GM21717 (cell line): ENCODE data around the gene RSPH6A.
"Not testable (repeated sequence)": the region's sequence is repeated elsewhere in the genome, so short reads cannot be mapped to it uniquely, and the experiment has no call there.

ENCODE experiments used
- ATAC-seq: cut with Tn5 transposase; IDR thresholded peaks from one replicate; pipeline ENCODE4 v1.9.1; 2021; ENCODE audit warnings: mild to moderate bottlenecking, moderate library complexity; ENCODE audit not compliant: unreplicated experiment

Gene RSPH6A

DNA sequence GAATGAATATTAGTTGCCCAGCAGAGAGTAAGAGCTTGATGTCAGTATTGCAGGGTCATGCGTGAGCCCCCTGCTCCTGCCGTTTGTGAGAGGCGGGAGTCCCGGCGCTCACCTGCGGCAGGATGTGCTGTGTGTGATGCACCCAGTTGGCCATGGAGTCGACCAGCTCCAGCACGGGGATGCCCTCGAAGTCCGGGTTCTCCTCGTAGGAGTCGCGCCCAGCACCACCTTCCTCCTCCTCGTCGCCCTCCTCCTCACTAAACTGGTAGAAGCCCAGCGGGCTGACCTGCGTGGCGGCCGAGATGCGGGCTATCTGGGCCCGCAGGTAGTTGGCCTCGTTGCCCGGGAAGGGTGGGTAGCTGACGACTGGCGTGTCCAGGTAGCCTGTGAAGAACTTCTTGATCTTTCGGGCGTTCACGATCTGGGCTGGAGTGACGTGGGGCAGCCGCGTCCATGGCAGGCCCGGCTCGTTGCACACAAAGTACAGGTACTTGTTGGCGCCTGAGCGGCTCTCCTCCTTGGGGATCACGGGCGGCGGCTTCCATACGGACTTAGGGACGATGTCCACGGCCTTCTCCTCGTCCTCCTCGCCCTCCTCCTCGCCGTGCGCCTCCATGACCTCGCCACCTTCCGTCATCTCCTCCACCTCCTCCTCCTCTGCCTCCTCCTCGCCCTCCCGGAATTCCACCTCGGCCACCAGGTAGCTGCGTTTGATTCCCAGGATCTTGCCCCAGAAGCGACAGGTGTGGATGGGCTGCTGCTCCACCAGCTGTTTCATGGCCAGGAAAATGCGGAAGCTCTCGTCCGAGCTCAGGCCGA lies 10.8 kb downstream of the RSPH6A start:
- ATAC-seq, result no peak

DNA sequence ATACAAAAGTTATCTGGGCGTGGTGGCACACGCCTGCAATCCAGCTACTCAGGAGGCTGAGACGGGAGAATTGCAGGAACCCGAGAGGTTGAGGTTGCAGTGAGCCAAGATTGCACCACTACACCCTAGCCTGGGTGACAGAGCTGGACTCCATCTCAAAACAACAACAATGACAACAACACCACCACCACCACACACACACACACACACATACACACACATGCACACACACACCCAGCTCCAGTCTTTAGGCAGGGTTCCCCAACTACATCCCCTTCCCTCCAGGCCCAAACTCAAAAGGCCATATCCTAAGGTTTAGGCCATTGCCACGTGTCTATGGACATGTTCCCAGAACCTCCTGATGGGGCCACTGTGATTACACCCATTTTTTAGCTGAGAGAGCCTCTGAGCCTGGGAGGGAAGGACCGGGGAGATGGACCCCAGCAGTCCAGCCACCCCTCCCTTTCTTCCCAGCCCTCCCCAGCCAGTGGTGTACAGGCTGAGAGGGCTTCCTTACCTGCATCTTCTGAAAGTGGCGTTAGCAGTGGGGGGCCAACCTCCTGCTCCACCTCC lies 13.4 kb downstream of the RSPH6A start:
- no peak for ATAC-seq

DNA sequence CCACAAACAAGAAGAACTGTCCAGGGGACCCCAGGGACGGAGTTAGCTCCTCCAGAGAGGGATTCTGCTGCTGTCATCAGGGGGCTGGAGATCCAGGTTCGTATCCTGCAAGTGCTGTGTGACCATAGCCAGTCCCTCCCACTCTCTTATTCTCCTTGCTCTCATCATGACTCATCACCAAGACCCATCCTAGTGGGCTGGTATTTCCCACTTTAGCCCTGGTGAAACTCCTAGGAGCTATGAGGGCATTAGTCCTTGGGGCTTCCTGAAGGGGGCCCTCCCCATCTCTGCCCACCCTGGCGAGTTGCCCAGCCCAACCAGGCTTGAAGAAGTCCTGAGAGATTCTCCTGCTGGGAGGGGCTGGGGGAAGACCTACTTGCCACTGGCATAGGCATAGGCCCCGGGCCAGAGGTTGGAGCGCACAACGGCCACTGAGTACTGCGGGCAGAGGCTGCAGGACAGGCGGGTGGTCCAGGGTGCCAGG lies 15.0 kb downstream of the RSPH6A start:
- ATAC-seq, result no peak

DNA sequence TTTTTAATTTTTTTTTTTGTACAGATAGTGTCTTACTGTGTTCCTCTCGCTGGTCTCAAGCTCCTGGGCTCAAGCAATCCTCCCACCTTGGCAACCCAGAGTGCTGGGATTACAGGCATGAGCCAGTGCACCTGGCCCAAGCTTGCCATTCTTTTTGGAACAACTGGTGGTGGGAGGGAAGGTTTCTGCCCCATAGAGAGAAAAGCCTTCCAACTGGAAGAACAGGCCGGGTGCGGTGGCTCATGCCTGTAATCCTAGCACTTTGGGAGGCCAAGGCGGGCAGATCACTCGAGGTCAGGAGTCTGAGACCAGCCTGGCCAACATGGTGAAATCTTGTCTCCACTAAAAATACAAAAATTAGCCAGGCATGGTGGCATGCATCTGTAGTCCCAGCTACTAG lies 15.6 kb downstream of the RSPH6A start:
- ATAC-seq, result not testable (repeated sequence)

DNA sequence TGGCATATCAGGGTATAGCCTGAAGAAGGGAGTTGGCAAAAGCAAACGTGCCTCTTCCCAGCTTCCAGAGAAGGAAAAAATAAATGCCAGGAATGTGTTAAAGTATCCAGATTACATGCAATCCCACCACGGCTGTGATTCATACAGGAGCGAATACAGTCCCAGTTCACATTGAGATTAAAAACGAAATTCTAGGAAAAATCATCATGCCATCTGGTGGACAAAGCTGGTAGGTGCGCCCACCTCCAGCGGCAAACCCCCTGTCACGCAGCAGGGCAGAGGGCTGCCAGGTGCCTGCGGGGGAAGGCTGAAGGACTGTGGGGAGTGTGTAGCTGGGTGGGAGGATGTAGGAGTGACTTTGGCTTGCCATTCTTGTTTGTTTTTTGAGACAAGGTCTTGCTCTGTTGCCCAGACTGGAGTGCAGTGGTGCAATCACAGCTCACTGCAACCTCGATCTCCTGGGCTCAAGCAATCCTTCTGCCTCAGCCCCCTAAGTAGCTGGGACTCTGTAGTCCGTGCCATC lies 16.1 kb downstream of the RSPH6A start:
- ATAC-seq, result no peak

DNA sequence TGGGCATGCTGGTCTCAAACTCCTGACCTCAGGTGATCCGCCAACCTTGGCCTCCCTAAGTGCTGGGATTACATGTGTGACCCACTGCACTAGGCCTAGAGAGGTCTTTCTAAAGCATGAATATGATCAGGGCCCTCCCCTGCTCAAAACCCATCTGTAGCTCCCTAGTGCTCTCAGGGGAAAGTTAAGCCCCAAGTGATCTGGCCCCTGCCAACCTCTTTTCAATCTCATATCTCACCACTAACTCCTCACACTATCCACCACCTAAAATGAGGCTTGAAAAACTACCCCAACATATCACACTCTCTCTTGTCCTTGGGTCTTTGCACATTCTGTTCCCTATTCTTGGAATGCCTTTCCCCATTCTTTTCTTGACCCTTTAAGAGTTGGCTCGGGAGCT lies 20.5 kb downstream of the RSPH6A start:
- ATAC-seq, result no peak

DNA sequence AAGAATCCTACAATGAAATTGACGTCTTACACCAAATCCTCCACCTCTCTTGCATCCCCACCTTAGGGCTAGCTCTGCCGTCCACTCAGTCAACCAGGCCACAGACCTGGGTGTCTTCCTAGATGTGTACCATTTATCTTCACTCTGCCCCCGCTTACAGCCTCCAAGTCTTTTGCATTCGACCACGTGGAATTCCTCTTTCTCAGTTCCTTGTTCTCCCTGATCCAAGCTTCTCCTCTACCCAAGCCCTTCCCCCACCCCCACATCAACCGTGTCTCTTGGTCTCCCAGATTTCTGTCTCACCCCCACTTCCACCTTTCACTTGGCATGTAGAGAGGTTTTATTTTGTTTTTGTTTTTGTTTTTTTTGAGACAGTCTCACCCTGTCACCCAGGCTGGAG lies 21.2 kb downstream of the RSPH6A start:
- ATAC-seq, result no peak

DNA sequence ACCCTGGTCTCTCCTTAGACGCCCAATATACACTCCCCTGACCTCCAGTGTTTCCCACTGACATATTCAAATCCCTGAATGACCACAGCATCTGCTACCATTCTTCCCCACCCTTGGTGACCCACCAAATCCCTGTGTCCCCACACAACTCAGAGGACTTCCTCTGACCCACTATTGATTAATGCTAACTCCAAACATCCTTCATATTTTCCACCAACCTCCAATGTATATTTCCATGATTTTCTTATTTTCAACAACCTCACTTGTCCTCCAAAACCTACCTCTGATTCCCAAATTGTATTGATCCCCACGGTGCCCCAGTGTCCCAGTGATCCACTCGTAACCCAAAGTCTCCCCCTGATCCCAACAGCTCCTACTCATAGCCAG lies 21.9 kb downstream of the RSPH6A start:
- ATAC-seq, result no peak

DNA sequence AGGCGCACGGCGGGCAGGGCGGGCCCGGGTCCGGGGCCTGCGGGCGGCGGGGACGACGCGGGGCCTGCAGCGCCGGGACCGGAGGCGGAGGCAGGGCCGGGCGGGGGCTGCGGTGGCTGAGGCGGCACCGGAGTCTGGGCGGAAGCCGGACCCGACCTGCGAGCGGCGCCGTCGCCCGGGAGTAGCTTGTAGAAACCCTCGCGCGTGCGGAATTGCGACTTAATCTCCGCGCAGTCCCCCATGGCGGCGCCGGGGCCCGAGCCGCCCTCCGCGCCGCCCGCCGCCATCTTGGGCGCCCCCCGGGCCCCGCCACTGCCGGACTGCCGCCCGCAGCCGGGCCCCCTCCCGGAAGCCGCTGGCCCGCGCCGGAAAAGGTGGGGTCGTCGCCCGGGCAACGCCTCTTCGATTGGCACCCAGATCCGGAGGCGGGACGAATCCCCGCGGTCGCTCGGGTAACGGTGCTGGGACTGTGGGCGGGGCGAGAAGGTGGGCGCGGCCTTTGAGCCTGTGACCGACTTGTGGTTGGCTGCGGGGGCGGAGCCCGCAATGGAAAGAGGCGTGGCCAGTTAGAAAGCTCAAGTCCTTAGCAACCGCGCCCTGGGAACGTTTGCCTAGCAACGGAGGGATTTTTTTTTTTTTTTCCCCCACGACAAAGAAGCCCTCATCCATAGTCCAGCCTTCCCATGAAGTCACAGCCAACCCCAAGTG lies 22.5 kb downstream of the RSPH6A start, which contains the start of gene DMWD:
TSS of gene DMWD (minus strand) at position 376 of the 708 bp plus-strand sequence. CDS start at position 287, 89 bp downstream.
- ATAC-seq, result peak; percentile 83

DNA sequence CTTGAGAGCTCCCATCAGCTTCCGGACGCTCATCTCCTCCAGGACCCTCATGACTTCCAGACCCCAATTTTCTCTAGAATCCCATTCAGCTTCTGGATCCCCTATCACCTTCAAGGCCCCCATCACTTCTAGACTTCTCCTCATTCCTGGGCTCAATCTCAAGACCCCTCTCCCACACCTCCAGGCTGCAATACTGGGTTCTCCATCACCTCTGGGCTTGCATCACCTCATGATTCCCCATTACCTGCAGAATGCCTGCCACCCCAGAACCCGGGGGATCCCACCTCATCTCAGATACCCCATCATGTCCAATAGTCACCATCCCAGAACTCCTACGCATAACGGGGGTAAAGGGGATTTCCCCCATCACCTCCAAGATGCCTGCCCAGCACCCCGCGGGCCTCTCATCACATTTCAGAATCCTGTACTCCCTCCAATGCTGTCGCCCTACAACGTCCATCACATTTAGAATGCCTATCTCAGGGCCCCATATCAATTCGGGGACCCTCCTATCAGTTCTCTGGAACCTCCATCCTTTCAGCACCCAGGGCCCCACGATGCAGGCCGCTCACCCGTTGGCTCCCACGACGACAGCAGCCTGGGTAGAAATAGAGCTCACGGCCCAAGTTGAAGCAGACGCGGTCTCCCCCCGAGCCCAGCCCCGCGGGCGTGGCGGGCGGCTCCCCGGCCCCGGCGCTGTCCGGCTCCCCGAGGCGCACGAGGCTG lies 23.2 kb downstream of the RSPH6A start:
- ATAC-seq, result peak; percentile 3

DNA sequence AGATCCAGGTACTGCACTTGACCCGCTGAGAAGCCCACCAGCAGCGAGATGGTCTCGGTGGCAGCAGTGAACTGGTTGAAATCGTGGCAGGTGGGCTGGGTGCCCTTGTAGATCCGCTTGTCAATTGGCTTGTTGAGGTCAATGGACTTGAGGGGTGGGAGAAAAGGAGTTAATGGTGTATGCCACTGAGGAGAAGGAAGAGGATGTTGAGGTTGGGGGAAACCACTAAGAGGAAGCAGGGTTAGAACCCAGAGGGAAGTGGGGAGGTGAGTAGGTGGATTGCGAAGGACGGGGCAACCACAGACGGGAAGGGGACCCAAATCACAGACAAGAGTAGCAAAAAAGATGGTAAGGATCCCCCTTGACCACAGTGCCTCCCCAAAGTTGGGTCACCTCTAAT lies 24.2 kb downstream of the RSPH6A start:
- ATAC-seq, result no peak

DNA sequence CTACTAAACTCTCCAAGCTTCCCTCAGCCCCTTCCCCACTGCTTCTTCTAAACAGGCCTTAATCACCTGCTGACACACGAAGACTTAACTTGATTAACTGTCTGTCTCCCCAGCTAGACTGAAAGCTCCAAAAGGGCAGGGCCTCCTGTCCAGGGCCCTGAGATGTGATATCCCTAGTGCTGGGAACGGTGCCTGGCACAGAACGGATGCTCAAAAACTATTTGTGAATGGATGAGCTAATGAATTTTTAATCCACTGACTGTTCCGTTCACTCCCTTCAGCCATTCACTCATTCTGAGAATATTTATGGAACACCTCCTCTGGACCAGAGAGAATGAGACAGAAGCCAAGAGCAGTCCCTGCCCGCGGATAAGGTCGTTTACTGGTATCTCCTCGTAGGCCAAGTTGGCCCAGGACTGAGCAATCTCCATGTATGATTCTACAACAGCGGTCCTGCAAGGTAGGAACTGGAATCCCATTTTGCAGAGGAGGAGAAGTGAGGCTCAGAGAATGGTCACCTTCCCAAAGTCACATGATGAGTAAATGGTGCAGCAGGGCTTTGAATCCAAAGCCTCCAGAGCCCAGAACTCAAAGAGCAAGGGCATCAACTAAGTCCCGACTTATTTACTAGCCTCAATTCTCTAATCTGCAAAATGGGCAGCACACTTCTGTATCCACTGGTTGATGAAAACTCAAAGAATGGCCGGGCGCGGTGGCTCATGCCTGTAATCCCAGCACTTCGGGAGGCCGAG lies 25.9 kb downstream of the RSPH6A start:
- ATAC-seq, result no peak

DNA sequence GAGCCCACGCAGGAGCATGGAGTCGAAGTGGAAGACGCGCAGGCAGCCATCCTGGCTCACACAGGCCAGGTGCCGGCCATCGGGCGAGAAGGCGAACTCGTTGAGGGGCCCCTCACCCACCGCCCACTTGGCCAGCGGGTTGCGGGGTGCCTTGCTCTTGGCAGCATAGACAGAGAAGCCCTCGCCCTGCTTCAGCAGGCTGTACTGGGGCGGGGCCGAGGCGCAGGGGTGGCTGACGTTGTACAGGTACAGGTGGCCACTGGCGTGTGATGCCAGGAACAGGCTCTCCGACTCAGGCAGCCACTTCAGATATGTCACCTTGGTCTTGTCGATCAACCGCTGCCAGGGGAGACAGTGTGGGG lies 28.6 kb downstream of the RSPH6A start:
- no peak for ATAC-seq

DNA sequence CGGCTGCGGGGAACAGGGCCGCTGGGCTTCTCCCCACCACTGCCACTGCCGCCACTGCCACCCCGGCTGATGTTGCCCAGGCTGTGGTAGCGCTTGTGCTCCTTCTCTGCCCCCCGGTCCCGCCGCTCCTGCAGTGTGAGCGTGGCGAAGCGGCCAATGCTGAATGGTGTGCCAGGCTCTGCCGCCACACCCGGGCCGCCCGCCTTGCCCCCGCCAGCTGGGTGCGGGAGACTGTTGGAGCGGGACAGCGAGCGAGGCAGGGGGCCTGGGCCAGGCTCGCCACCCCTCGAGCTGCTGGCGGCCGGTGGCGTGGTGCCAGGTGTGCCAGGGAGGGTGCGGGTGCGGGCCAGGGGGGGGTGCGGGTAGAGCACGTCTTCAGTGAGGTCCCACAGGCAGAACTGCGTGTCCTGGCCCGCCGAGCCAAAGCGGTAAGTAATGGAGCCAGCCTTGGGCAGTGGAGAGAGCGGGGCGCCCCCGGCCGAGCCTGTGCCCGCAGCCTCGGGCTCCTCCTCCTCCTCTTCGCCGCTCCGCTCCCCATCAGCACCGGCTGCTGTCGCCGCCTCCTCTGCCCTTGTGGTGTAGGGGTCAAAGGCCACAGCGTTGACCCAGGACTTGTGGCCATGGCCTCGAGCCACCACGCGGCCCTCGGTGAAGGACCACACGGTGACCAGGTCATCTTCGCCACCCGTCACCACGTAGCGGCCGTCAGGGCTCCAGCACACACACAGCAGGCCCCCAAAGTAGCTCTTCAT lies 29.2 kb downstream of the RSPH6A start:
- ATAC-seq, result no peak

DNA sequence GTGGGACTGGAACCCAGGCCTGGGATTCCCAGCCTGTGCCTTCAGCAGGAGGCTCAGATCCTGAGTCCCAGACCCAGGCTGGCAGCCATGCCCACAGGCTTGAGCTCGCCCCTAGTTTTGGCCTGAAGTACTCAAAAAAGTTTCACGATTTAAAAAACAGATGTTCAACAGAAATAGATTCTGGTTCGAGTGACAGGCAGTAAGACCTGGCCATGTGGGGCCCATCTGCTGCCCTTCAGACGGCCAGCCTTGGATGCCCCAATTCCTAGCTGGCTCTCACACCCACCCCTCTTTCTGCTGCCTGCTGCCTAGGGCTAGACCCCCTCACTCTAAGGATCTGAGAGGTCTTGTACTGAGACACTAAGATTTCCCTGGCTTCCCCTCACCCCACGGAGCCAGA lies 30.0 kb downstream of the RSPH6A start:
- no peak for ATAC-seq

DNA sequence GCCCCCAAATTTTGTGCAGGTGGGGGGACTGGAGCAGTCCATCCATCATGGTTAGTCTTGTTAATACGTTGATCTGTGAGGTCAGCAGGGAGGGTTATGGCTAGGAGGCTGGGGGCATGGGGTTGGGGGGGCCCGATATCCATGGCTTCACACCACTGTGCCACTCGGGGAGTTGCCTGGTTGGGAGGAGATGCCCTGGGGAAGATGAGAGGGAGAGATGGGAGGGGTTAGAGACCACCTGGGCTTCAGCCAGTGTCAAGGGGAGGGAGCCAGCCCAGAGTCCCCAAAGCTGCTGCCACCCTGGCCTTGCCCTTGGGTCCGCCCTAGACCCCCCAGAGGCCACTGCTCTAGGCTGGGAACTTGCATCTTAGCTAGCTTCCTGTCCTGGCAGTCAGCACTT lies 31.0 kb downstream of the RSPH6A start:
- no peak for ATAC-seq

DNA sequence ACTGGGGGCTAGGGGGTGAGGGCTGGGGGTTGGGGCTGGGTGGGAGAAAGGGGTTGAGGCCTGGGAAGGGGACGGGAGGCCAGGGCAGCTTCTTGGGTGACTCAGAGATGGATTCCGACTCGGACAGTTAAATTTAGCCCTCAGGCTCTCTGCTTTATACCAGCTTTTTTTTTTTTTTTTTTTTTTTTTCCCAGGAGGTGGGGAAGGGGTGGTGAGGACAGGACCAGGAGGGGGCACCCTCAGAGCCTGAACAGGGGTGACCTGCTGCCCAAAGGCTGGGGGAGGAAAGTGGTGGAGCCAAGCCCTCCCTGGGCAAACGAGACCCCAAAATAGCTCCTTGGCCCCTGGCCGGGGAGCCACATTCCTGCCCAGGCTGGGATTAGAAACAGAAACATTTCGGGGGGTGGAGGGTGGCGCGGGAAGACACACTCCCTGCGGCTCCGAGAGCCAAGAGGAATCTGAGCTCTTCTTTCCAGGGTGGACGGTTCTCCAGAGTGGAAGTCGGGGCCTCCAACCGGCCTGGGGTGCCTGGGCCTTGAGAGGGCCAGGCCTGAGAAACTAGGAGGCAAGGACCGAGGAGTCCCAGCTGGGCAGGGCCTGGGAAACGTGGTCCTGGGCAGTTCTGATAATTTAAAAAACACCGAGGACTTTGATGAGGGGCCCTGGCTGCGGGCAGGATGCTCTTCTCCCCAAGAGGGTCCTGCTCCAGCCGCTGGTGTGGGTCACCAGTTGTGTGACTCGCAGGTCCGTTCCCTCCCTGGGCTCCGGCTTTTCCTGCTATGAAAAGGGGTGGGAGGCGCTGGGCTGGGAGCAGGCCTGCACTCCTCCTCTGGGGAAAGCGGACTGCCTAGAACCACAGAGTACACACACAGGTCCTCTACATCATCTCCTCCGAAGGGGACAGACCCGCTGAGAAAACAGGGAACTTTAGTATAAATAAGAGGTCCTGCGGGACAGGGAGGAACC lies 32.0 kb downstream of the RSPH6A start:
- no peak for ATAC-seq

DNA sequence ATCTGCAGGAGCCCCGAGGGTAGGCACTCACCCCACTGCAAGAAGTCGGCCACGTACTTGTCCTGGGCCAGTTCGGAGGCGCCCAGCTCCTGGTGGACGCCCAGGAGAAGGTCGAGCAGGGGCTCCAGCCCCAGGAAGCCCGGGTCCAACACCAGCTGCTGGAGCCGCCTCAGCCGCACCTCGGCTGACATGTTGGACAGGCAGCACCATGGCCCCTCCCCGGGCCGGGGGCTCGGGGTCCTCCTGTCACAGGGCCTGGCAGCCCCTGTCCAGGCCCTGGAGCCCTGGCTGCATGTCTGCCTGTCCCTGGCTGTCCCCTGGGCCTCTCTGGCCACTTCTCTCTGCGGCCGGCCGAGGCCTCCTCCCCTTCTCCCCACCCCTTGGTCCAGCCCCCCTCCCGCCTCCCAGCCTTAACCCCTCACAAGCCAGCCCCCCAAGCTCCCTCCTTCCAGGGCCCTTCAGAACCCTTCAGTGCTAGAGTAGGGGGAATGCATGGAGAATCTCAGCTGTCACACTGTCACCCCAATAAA lies 32.9 kb downstream of the RSPH6A start, which contains the start of gene DMPK:
TSS of gene DMPK (minus strand) at position 329 of the 530 bp plus-strand sequence. CDS start at position 191, 138 bp downstream.
- no peak for ATAC-seq
